Limb (tissue), 2 donors: ENCODE results near the gene ADAM11.
A peak's percentile ranks its signal among the peaks of the same experiment; 100 is the strongest.
"Not testable (repeated sequence)": the region's sequence is repeated elsewhere in the genome, so short reads cannot be mapped to it uniquely, and the experiment has no call there.

Experiments
- DNase-seq, 2 donors: peaks; one replicate each; pipeline ENCODE4 v3.0.0-alpha.2; 2016; ENCODE audit errors: extremely low spot score in 2 of 2

Gene ADAM11

GRCh38 chr17:44794851-44795413 lies 36.1 kb downstream of the ADAM11 start:
- DNase-seq, result no peak

DNA sequence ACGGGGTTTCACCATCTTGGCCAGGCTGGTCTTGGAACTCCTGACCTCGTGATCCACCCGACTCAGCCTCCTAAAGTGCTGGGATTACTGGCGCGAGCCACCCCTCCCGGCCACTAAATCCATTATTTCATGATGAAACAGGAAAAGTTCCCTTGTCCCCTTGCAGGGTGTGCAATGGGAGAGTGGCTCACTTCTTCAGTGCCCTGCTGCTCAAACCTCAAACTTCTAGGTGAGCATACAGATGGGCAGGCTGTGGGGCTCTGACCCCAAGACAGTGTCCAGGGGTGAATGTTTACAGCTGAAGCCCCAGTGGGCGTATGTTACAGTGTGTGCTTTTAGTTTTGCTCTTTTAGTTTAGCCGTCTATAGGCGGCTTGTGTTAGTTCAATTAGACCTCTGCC lies 36.6 kb downstream of the ADAM11 start:
- no peak for DNase-seq

- no peak for DNase-seq
Measured at GRCh38 chr17:44795928-44796327, 37.1 kb downstream of the ADAM11 start.

GRCh38 chr17:44796731-44797130 lies 37.9 kb downstream of the ADAM11 start:
- no peak for DNase-seq

GRCh38 chr17:44797802-44798201 lies 39.0 kb downstream of the ADAM11 start:
- DNase-seq, result no peak

DNA sequence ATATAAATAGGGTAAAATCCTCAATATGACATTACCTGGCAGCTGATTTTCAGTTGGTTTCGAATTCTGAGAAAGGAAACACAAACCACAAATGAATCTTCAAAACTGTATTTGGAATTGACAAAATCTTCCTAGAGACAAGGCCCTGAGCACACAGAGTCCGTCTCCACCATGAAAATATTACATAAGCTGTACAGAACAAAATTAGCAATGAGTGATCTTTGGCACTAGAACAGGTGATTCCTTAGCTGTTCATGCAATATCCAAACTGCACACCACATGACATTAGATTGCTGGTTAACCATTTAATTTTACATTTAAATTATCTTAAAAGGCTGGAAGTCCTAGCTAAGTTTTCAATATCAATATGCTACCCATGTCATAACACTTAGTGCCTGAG lies 39.6 kb downstream of the ADAM11 start:
- no peak for DNase-seq

- DNase-seq, result no peak
Measured at GRCh38 chr17:44801880-44802279, 43.1 kb downstream of the ADAM11 start.

DNA sequence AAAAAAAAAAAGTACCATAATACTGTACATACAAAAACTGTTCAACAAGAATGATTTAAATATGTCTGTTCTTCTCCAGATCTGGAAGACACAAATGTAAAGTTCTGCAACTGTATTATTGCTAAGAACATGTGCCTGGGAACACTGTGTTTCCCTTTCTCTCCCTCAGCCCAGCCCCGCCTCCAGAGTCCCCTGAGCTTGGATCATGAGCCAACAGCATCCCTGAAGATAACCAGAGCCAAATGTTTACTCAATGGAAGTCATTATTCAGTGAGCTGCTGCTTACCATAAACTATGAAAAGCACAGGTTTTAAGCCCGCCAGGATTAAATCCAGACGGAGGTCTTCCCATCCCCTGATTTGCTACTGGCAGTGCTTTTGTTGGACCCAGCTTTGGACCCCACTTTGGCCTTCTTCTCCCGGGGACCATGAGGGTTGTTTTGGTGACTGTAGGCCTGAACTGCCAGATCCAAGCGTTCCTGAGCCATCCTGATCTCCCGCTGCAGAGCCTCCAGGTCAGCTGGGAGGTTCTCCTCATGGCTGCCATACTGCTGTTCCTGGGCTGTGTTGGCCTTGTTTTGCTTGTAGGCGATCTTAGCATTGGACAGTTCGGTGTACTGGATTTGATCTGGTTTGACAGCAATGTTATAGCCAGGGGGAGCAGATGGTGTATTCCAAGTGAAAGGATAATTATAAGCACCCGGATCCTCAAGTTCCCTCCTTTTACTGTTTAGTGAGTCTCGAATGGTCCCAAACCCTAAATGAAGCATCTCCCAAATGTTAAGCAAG lies 45.7 kb downstream of the ADAM11 start:
- no peak for DNase-seq

GRCh38 chr17:44807093-44807816 lies 48.5 kb downstream of the ADAM11 start:
- no peak for DNase-seq

- no peak for DNase-seq
Measured at GRCh38 chr17:44807817-44808155, 49.0 kb downstream of the ADAM11 start.

GRCh38 chr17:44808156-44808555 lies 49.4 kb downstream of the ADAM11 start:
- no peak for DNase-seq

- DNase-seq, result not testable (repeated sequence)
Measured at GRCh38 chr17:44808656-44809388, 50.0 kb downstream of the ADAM11 start.

- DNase-seq, result no peak
Measured at GRCh38 chr17:44812263-44812662, 53.5 kb downstream of the ADAM11 start.

GRCh38 chr17:44818508-44818907 lies 59.7 kb downstream of the ADAM11 start:
- not testable (repeated sequence) for DNase-seq

DNA sequence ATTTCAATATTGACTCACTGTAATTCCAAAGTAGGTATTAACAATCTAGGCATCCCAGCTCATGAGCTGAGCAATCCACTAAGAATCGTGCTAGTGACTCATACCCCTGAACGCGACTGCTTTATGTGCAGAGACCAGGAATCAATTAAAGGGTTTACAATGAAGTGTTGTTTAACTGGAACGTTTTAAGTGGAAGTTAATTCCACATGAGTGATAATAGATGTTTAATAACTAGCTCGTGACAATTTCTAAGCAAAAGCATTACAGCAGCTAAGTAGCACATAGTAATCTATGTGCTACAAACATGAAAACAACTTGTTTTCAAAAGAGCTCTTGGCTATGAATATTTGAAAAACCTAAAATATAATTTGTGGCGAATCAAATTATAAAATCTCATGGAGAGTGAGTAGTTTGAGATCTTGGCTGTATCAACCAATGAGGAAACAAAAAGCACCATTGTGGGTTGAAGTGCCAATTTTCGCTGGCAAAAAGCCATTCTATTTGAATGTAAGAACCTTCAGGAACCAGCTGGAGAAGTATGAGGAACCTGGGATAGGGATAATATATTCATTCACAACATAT lies 61.9 kb downstream of the ADAM11 start:
- no peak for DNase-seq

GRCh38 chr17:44825236-44825635 lies 66.4 kb downstream of the ADAM11 start:
- not testable (repeated sequence) for DNase-seq

- DNase-seq, result no peak
Measured at GRCh38 chr17:44826123-44826790, 67.5 kb downstream of the ADAM11 start.

GRCh38 chr17:44827863-44828262 lies 69.1 kb downstream of the ADAM11 start:
- DNase-seq, result no peak

DNA sequence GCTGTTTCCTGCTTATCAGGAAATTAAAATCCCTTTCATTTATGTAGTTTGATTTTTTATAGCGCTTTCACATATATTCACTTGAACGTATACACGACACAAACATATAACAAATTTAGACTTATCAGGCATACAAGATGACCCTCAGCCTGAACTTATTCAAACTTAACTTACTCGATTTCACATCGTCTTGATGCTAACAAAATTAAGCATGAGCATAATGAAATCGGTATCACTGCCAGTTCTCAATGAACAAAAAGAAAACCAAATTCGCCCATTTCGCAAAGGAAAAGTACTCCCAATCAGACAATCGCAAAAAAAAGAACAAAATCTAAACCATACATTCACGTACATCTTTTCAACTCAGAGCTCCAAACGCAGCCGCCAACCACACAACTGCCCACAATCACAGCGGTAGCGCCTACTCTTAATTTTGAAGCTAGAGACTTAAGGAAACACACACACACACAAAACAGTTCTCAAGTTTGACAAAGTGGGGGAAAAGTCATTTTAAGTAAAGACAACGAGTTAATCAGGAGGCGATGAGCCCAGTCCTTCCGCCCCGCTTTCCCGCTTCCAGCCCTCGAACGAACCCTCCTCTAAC lies 70.2 kb downstream of the ADAM11 start:
- peak in 1 of 2 donors; percentile 16 for DNase-seq

DNA sequence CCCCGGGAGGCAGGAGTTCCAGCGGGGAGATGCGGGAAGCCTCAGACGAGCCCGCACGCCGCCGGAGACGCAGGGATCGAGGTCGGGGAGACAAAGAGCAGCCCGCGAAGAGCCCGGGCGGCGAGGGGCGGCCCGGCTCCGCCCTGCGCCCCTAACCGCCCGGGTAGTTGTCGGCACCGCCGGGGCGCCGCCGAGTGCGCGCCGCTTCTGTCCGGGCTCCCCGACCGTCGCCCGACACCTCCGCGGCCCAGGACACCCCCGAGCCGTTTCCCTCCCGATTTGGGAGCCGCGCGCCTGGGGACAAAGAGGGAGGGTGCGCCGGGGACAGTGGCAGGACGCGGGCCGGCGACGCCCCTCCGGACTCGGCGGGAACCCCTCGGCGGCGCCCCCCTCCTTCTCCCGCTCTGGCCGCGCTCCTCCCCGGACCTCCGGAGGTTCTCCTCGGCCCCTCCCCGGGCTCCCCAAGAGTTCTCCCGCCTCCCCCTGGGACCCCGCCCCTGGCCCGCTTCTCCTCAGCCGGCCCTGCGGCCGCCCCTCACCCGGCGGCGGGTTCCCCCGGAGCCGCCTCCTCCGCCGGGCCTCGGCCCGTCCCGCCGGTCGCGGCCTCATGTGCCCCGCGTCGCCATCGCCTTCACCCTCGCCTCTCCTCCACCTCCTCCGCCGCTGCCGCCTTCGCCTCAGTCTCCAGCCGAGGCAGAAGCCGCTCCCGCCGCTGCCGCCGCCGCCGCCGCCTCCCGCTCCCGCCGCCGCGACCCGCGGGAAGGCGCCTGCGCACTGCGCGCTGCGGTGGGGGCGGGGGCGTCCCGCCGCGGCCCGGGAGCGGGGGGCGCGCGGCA lies 71.0 kb downstream of the ADAM11 start, which contains the start of gene GJC1:
TSS of gene GJC1 (minus strand) at position 765 of the 836 bp plus-strand sequence. CDS start 24,470 bp downstream, outside the sequence.
- peak; percentile 21 to 81 for DNase-seq
